ENCODE results near the gene TSGA10IP.
A peak's percentile ranks its signal among the peaks of the same experiment; 100 is the strongest.

TSGA10IP gene

GRCh38 chr11:65922565-65922964 lies 22.7 kb upstream of the TSGA10IP start:
- Histone ChIP-seq H3K4me3 (replicated peaks; ENCODE audit: insufficient read depth, low read length) (no peak overlapping the region), H3K27me3 (ENCODE audit: insufficient read depth, poor library complexity, severe bottlenecking) (no peaks in the 10 kb centered on the region), H3K27ac (replicated peaks) (0 out of 2 replicates have a peak overlapping the region, but pooled peaks have one; percentile 3)
- no peak for TF ChIP-seq GABPA (IDR thresholded peaks at IDR 0.05; ENCODE audit: low read depth)
- no peak for TF ChIP-seq CTCF (IDR thresholded peaks at IDR 0.05; ENCODE audit: insufficient read depth, low read length)
- TF ChIP-seq, protein P1, sequence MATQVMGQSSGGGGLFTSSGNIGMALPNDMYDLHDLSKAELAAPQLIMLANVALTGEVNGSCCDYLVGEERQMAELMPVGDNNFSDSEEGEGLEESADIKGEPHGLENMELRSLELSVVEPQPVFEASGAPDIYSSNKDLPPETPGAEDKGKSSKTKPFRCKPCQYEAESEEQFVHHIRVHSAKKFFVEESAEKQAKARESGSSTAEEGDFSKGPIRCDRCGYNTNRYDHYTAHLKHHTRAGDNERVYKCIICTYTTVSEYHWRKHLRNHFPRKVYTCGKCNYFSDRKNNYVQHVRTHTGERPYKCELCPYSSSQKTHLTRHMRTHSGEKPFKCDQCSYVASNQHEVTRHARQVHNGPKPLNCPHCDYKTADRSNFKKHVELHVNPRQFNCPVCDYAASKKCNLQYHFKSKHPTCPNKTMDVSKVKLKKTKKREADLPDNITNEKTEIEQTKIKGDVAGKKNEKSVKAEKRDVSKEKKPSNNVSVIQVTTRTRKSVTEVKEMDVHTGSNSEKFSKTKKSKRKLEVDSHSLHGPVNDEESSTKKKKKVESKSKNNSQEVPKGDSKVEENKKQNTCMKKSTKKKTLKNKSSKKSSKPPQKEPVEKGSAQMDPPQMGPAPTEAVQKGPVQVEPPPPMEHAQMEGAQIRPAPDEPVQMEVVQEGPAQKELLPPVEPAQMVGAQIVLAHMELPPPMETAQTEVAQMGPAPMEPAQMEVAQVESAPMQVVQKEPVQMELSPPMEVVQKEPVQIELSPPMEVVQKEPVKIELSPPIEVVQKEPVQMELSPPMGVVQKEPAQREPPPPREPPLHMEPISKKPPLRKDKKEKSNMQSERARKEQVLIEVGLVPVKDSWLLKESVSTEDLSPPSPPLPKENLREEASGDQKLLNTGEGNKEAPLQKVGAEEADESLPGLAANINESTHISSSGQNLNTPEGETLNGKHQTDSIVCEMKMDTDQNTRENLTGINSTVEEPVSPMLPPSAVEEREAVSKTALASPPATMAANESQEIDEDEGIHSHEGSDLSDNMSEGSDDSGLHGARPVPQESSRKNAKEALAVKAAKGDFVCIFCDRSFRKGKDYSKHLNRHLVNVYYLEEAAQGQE (IDR thresholded peaks at IDR 0.05; ENCODE audit: insufficient replicate concordance, low read depth) = no peak
- TF ChIP-seq SPI1 (IDR thresholded peaks at IDR 0.05; ENCODE audit: borderline replicate concordance, low read depth) = peak; percentile 55
- TF ChIP-seq POLR2AphosphoS5 (IDR thresholded peaks at IDR 0.05; ENCODE audit: low read depth) = peak; percentile 9; the same call in 1 of the 2 replicates
- peak in 1 of 2 experiments; percentile 53 for DNase-seq (ENCODE audit: low read depth in 1 of 2, low spot score in 1 of 2)

DNA sequence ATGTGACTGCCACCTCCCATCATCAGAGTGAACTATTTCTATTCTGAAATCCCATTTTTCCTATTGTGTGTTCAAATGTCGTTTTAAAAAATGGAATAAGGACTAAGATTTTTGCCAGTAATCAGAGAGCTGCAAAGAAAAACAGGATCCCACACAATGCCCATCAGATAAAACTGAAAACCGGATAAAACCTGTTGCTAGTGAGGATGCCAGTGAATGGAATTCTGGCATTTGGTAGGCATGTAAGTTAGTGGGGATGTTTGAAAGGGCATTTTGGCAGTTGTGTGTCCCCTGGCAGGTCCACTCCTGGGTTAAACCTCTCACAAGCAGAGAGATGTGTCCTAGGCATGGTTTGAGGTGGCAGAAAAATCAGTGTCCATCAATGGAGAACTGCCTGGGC lies 19.9 kb upstream of the TSGA10IP start:
- no peaks in the 10 kb centered on the region for H3K27me3 ChIP-seq (ENCODE audit: insufficient read depth, poor library complexity, severe bottlenecking)
- H3K4me3 ChIP-seq (replicated peaks; ENCODE audit: insufficient read depth, low read length) = no peak overlapping the region
- DNase-seq (ENCODE audit: low read depth in 1 of 2, low spot score in 1 of 2) = no peak
- TF ChIP-seq POLR2AphosphoS5 (IDR thresholded peaks at IDR 0.05; ENCODE audit: low read depth) = no peak
- no peak for TF ChIP-seq SPI1 (IDR thresholded peaks at IDR 0.05; ENCODE audit: borderline replicate concordance, low read depth)
- TF ChIP-seq GABPA (IDR thresholded peaks at IDR 0.05; ENCODE audit: low read depth) = no peak
- no peak for TF ChIP-seq CTCF (IDR thresholded peaks at IDR 0.05; ENCODE audit: insufficient read depth, low read length)
- TF ChIP-seq, protein P1 (IDR thresholded peaks at IDR 0.05; ENCODE audit: insufficient replicate concordance, low read depth) = no peak
- H3K27ac ChIP-seq (replicated peaks) = no peak overlapping the region

- peak in 1 of 2 experiments; percentile 80 for DNase-seq (ENCODE audit: low read depth in 1 of 2, low spot score in 1 of 2)
- H3K27ac ChIP-seq (replicated peaks) = peak overlapping the region; percentile 62
- 0 out of 2 replicates have a peak overlapping the region, but pooled peaks have one; percentile 5 for H3K4me3 ChIP-seq (replicated peaks; ENCODE audit: insufficient read depth, low read length)
- no peaks in the 10 kb centered on the region for H3K27me3 ChIP-seq (ENCODE audit: insufficient read depth, poor library complexity, severe bottlenecking)
- TF ChIP-seq, protein P1 (IDR thresholded peaks at IDR 0.05; ENCODE audit: insufficient replicate concordance, low read depth) = no peak
- TF ChIP-seq CTCF (IDR thresholded peaks at IDR 0.05; ENCODE audit: insufficient read depth, low read length) (no peak), GABPA (IDR thresholded peaks at IDR 0.05; ENCODE audit: low read depth) (no peak), POLR2AphosphoS5 (IDR thresholded peaks at IDR 0.05; ENCODE audit: low read depth) (no peak), SPI1 (IDR thresholded peaks at IDR 0.05; ENCODE audit: borderline replicate concordance, low read depth) (peak; percentile 13; the same call in 1 of the 2 replicates)
Observed at GRCh38 chr11:65927904-65928397, 17.3 kb upstream of the TSGA10IP start.

All from HL-60 (cell line).